ENCODE results near the gene SPEN. TPM values are rescaled to one million over a fixed set of nuclear protein-coding genes. Genes with fewer than 3 reads are reported as not detected.

Gene SPEN
- total and polyA plus RNA-seq, 9 of the 15 experiments (the other 6 are each of a cell fraction or from before 2014, with no cell fraction given) = 5.7 to 87.5 (median 27.2) TPM

- TF ChIP-seq ZNF318 (IDR thresholded peaks at IDR 0.05; ENCODE audit: borderline replicate concordance in 1 of 2, low read depth in 1 of 2) = no peak
- TF ChIP-seq SMARCA4 (IDR thresholded peaks at IDR 0.05) = no peak; the same call in none of the 2 replicates
- no peak for TF ChIP-seq RBM15 (IDR thresholded peaks at IDR 0.05; ENCODE audit: insufficient read depth, low read length)
- no peak for TF ChIP-seq SETDB1 (IDR thresholded peaks at IDR 0.05; ENCODE audit: low read length)
- TF ChIP-seq FUS (optimal IDR thresholded peaks at IDR 0.05; ENCODE audit: low read depth, low read length) = no peak
- TF ChIP-seq PRPF4 (IDR thresholded peaks at IDR 0.05; ENCODE audit: insufficient read depth, low read depth, low read length, poor library complexity, severe bottlenecking) = no peak
- no peak for TF ChIP-seq NFATC3 (IDR thresholded peaks at IDR 0.05)
- no peak; a peak in 1 of 4 replicates for TF ChIP-seq BCLAF1 (IDR thresholded peaks at IDR 0.05; ENCODE audit: borderline replicate concordance in 1 of 2, control insufficient read depth in 1 of 2, low read depth in 2 of 2, low read length in 1 of 2)
- TF ChIP-seq, protein P1, sequence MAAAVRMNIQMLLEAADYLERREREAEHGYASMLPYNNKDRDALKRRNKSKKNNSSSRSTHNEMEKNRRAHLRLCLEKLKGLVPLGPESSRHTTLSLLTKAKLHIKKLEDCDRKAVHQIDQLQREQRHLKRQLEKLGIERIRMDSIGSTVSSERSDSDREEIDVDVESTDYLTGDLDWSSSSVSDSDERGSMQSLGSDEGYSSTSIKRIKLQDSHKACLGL (CRISPR knock-in tag; IDR thresholded peaks at IDR 0.05; ENCODE audit: borderline replicate concordance, poor library complexity, severe bottlenecking) = no peak
- TF ChIP-seq KLF6 (CRISPR knock-in tag; IDR thresholded peaks at IDR 0.05; ENCODE audit: borderline replicate concordance) = no peak
- no peak for TF ChIP-seq STAG1 (CRISPR knock-in tag; IDR thresholded peaks at IDR 0.05; ENCODE audit: borderline replicate concordance)
- no peak for TF ChIP-seq SMAD2 (IDR thresholded peaks at IDR 0.05; ENCODE audit: low read depth, low read length)
- no peak for TF ChIP-seq TCF7 (IDR thresholded peaks at IDR 0.05; ENCODE audit: borderline replicate concordance)
- no peak for TF ChIP-seq THRB (CRISPR knock-in tag; conservative IDR thresholded peaks at IDR 0.05)
Observed at GRCh38 chr1:15833069-15833679, 14.3 kb upstream of the SPEN start (continued).

All from K562 (cell line).